Measurements from ENCODE around the gene MEPCE.
A peak's percentile ranks its signal among the peaks of the same experiment; 100 is the strongest.
"Not testable (repeated sequence)": the region's sequence is repeated elsewhere in the genome, so short reads cannot be mapped to it uniquely, and the experiment has no call there.

The MEPCE gene

DNA sequence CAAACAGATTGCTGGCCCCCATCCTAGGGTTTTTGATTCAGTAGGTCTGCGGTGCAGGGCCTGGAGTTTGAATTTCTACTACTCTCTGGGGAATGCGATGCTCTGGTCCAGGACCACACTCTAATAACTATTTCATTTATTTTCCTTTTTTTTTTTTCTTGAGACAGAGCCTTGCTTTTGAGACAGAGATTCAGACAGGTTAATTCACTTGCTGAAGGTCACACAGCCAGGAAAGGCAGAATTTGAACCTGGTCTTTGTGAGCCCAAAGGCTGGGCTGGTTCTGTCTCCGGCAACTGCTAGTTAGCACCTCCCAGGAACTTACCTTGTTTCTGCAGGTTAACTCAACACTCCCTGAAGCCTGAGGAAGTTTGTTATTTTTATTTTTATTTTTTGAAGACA, 22.9 kb downstream of the MEPCE start:
- CTCF ChIA-PET, result no interaction called here
- Histone ChIP-seq H3K27ac (ENCODE audit: extremely low read depth, low read depth, low read length) (no peak overlapping the region), H3K4me3 (ENCODE audit: low read depth, low read length) (no peak overlapping the region), H3K4me1 (ENCODE audit: control insufficient read depth, insufficient read depth, low read length) (no peaks in the 10 kb centered on the region), H3K36me3 (ENCODE audit: control insufficient read depth in 2 of 2, insufficient read depth in 1 of 2, low read length in 2 of 2) (no peaks in the 10 kb centered on the region), H3K9me3 (ENCODE audit: control insufficient read depth, insufficient read depth, low read depth, low read length) (no peaks in the 10 kb centered on the region)
- TF ChIP-seq, protein P1, sequence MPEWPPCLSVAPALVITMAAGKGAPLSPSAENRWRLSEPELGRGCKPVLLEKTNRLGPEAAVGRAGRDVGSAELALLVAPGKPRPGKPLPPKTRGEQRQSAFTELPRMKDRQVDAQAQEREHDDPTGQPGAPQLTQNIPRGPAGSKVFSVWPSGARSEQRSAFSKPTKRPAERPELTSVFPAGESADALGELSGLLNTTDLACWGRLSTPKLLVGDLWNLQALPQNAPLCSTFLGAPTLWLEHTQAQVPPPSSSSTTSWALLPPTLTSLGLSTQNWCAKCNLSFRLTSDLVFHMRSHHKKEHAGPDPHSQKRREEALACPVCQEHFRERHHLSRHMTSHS (tag by site-specific recombination; IDR thresholded peaks at IDR 0.05), result no peak
- TF ChIP-seq ZNF10 (tag by site-specific recombination; IDR thresholded peaks at IDR 0.05), result 0 out of 2 replicates have a peak, but pooled peaks have one; percentile 22
- TF ChIP-seq ZNF768 (tag by site-specific recombination; IDR thresholded peaks at IDR 0.05), result peak; percentile 66; the same call in 1 of the 2 replicates
- TF ChIP-seq SP3 (tag by site-specific recombination; IDR thresholded peaks at IDR 0.05), result no peak
- POLR2A ChIA-PET, result no interaction called here

DNA sequence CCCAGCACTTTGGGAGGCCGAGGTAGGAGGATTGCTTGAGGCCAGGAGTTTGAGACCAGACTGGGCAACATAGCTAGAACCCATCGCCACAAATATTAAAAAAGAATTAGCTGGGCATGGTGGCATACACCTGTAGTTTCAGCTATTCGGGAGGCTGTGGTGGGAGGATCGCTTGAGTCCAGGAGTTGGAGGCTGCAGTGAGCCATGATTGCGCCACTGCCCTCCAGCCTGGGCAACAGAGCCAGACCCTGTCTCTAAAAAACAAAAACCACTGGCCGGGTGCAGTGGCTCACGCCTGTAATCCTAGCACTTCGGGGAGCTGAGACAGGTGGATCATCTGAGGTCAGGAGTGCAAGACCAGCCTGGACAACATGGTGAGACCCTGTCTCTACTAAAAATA, 24.2 kb downstream of the MEPCE start:
- H3K4me1 ChIP-seq (ENCODE audit: control insufficient read depth, insufficient read depth, low read length); H3K27ac ChIP-seq (ENCODE audit: extremely low read depth, low read depth, low read length); H3K9me3 ChIP-seq (ENCODE audit: control insufficient read depth, insufficient read depth, low read depth, low read length); H3K36me3 ChIP-seq (ENCODE audit: control insufficient read depth in 2 of 2, insufficient read depth in 1 of 2, low read length in 2 of 2); H3K4me3 ChIP-seq (ENCODE audit: low read depth, low read length): not testable (repeated sequence)
- POLR2A ChIA-PET, result interaction anchor here (2.1 to 4.0 kb wide), 2 partner anchors 17 to 25 kb away, joined by 7 to 21 read pairs; partner anchors contain the start of genes MEPCE, PPP1R35 and ZCWPW1
- TF ChIP-seq ZNF121 (tag by site-specific recombination; IDR thresholded peaks at IDR 0.05), result peak; percentile 78
- CTCF ChIA-PET, result interaction anchor here (0.6 to 3.1 kb wide), 9 partner anchors 11 to 403 kb away, joined by 3 to 24 read pairs (median 4); no protein-coding TSS in a partner anchor

DNA sequence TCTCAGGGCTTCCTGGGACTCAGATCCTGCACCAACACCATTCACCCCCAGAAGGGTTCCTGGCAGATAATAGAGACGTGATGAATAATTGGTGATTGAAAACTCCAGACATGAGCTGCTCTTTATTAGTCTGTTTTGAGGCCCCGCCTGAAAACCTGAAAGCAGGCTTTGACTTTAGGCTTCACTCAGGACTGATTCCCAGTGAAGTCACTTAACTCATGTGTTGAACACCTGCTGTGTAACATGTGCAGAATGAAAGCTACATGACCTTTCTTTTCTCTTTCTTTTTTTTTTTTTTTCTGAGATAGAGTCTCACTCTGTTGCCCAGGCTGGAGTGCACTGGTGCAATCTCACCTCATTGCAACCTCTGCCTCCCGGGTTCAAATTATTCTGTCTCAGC, 25.6 kb downstream of the MEPCE start:
- 0 out of 2 replicates have a peak, but pooled peaks have one; percentile 47 for TF ChIP-seq ZNF121 (tag by site-specific recombination; IDR thresholded peaks at IDR 0.05)
- TF ChIP-seq PRDM1 (tag by site-specific recombination; IDR thresholded peaks at IDR 0.05), result peak; percentile 42; the same call in 1 of the 2 replicates
- no peak for TF ChIP-seq ZNF791 (tag by site-specific recombination; IDR thresholded peaks at IDR 0.05)
- no peak for TF ChIP-seq ZNF214 (tag by site-specific recombination; IDR thresholded peaks at IDR 0.05; ENCODE audit: borderline replicate concordance)
- peak; percentile 68; the same call in 1 of the 2 replicates for TF ChIP-seq ZNF664 (tag by site-specific recombination; IDR thresholded peaks at IDR 0.05)
- H3K4me1 ChIP-seq (ENCODE audit: control insufficient read depth, insufficient read depth, low read length), result no peaks in the 10 kb centered on the region
- H3K4me3 ChIP-seq (ENCODE audit: low read depth, low read length), result no peak overlapping the region
- no peak overlapping the region for H3K27ac ChIP-seq (ENCODE audit: extremely low read depth, low read depth, low read length)
- ChIA-PET POLR2A (interaction anchor here (2.1 to 4.0 kb wide), 2 partner anchors 19 to 26 kb away, joined by 7 to 21 read pairs; partner anchors contain the start of genes MEPCE, PPP1R35 and ZCWPW1), CTCF (interaction anchor here (0.6 to 3.1 kb wide), 13 partner anchors 10 to 443 kb away, joined by 3 to 24 read pairs (median 5); partner anchors contain the start of gene POP7)
- no peaks in the 10 kb centered on the region for H3K9me3 ChIP-seq (ENCODE audit: control insufficient read depth, insufficient read depth, low read depth, low read length)
- H3K36me3 ChIP-seq (ENCODE audit: control insufficient read depth in 2 of 2, insufficient read depth in 1 of 2, low read length in 2 of 2), result no peaks in the 10 kb centered on the region; a peak in 1 of 3 replicates

GRCh38 chr7:100456562-100456961, 26.9 kb downstream of the MEPCE start:
- CTCF ChIA-PET, result interaction anchor here (0.6 to 1.0 kb wide), 3 partner anchors 12 to 236 kb away, joined by 3 to 7 read pairs (median 3); no protein-coding TSS in a partner anchor
- Histone ChIP-seq H3K36me3 (ENCODE audit: control insufficient read depth in 2 of 2, insufficient read depth in 1 of 2, low read length in 2 of 2) (no peaks in the 10 kb centered on the region; a peak in 1 of 3 replicates), H3K4me3 (ENCODE audit: low read depth, low read length) (no peak overlapping the region), H3K9me3 (ENCODE audit: control insufficient read depth, insufficient read depth, low read depth, low read length) (no peaks in the 10 kb centered on the region), H3K4me1 (ENCODE audit: control insufficient read depth, insufficient read depth, low read length) (no peaks in the 10 kb centered on the region), H3K27ac (ENCODE audit: extremely low read depth, low read depth, low read length) (no peak overlapping the region)
- POLR2A ChIA-PET, result interaction anchor here (4.0 kb wide), 1 partner anchor 27 kb away, joined by 21 read pairs; the partner anchor contains the start of genes MEPCE and ZCWPW1
- no peak for TF ChIP-seq ZNF37A (tag by site-specific recombination; IDR thresholded peaks at IDR 0.05)
- TF ChIP-seq ZNF768 (tag by site-specific recombination; IDR thresholded peaks at IDR 0.05), result no peak
- TF ChIP-seq ZNF366 (tag by site-specific recombination; conservative IDR thresholded peaks at IDR 0.05), result no peak
- TF ChIP-seq TCF7L2 (IDR thresholded peaks at IDR 0.05; ENCODE audit: borderline replicate concordance, low read depth, low read length), result no peak
- no peak for TF ChIP-seq KLF16 (tag by site-specific recombination; IDR thresholded peaks at IDR 0.05)
- no peak for TF ChIP-seq ZBTB11 (tag by site-specific recombination; conservative IDR thresholded peaks at IDR 0.05; ENCODE audit: low read depth)
- TF ChIP-seq, protein P2, sequence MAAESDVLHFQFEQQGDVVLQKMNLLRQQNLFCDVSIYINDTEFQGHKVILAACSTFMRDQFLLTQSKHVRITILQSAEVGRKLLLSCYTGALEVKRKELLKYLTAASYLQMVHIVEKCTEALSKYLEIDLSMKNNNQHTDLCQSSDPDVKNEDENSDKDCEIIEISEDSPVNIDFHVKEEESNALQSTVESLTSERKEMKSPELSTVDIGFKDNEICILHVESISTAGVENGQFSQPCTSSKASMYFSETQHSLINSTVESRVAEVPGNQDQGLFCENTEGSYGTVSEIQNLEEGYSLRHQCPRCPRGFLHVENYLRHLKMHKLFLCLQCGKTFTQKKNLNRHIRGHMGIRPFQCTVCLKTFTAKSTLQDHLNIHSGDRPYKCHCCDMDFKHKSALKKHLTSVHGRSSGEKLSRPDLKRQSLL (tag by site-specific recombination; IDR thresholded peaks at IDR 0.05), result no peak
- TF ChIP-seq, protein P3, sequence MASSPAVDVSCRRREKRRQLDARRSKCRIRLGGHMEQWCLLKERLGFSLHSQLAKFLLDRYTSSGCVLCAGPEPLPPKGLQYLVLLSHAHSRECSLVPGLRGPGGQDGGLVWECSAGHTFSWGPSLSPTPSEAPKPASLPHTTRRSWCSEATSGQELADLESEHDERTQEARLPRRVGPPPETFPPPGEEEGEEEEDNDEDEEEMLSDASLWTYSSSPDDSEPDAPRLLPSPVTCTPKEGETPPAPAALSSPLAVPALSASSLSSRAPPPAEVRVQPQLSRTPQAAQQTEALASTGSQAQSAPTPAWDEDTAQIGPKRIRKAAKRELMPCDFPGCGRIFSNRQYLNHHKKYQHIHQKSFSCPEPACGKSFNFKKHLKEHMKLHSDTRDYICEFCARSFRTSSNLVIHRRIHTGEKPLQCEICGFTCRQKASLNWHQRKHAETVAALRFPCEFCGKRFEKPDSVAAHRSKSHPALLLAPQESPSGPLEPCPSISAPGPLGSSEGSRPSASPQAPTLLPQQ (tag by site-specific recombination; IDR thresholded peaks at IDR 0.05), result no peak
- no peak for TF ChIP-seq ZNF112 (tag by site-specific recombination; IDR thresholded peaks at IDR 0.05)
- no peak for TF ChIP-seq ZNF501 (tag by site-specific recombination; IDR thresholded peaks at IDR 0.05)
- TF ChIP-seq, protein P4, sequence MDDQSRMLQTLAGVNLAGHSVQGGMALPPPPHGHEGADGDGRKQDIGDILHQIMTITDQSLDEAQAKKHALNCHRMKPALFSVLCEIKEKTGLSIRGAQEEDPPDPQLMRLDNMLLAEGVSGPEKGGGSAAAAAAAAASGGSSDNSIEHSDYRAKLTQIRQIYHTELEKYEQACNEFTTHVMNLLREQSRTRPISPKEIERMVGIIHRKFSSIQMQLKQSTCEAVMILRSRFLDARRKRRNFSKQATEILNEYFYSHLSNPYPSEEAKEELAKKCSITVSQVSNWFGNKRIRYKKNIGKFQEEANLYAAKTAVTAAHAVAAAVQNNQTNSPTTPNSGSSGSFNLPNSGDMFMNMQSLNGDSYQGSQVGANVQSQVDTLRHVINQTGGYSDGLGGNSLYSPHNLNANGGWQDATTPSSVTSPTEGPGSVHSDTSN (CRISPR knock-in tag; IDR thresholded peaks at IDR 0.05), result no peak

Data from HEK293 (cell line).